ENCODE results near the gene HOXC11.

HOXC11 gene

DNA sequence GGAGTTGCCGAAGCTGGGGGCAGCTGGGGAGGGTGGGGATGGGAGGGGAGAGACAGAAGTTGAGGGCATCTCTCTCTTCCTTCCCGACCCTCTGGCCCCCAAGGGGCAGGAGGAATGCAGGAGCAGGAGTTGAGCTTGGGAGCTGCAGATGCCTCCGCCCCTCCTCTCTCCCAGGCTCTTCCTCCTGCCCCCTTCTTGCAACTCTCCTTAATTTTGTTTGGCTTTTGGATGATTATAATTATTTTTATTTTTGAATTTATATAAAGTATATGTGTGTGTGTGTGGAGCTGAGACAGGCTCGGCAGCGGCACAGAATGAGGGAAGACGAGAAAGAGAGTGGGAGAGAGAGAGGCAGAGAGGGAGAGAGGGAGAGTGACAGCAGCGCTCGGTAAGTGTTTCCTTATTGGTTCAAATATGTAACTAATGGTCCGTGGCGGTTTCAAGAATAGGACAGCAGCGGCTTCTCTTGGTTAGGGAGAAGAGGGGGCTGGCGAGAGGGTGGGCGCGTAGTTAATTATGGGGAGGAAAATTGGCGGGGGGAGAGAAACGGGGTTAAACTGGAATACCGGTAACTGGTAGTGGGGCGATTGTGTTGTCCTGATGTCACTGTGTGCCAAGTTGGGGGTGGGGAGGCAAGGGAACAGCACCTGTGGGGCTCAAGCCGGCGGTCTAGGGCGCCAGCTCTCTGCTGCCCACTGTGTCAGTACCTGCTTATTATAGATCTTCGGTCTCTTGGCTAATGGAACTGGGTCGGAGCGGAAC, 44.3 kb downstream of the HOXC11 start:
- ATAC-seq: peak; percentile 66
- TF ChIP-seq ARNTL (CRISPR knock-in tag; IDR thresholded peaks at IDR 0.05; ENCODE audit: borderline replicate concordance, low read depth) (no peak), ZC3H10 (CRISPR knock-in tag; IDR thresholded peaks at IDR 0.05) (no peak)

DNA sequence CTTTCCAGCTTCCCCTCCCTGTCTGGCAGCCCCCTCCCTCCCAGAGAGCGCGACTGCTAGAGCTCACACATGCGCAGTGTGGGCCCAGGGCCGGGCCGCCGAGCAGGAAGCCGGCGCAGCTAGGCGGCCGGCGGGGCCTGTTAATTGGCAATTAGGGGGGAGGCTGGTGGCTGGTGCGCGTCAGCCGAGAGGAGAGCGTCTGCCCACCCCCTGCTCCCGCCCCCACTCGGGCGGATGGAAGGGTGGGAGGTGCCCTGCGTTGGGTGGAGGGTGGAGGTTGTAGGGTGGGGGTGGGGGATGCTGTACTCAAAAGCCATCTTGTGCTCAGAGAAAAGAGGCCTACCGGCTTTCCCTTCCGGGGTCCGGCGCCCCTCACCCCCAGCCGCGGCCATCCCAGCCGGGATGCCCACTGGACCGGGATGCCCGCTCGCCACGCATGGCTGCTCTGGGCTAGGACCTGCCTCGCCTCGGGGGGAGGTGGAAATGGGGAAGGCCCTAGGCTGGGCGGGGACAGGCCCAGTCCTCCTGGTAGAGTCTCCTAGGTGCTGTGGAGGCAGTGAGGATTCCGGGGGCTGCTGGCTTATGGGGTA, 45.0 kb downstream of the HOXC11 start:
- TF ChIP-seq SNAI2 (CRISPR knock-in tag; IDR thresholded peaks at IDR 0.05) (no peak), ISL1 (CRISPR knock-in tag; IDR thresholded peaks at IDR 0.05) (no peak), OSR1 (CRISPR knock-in tag; IDR thresholded peaks at IDR 0.05) (no peak), ZNF8 (CRISPR knock-in tag; IDR thresholded peaks at IDR 0.05) (0 out of 2 replicates have a peak, but pooled peaks have one; percentile 18)
- TF ChIP-seq, protein P1, sequence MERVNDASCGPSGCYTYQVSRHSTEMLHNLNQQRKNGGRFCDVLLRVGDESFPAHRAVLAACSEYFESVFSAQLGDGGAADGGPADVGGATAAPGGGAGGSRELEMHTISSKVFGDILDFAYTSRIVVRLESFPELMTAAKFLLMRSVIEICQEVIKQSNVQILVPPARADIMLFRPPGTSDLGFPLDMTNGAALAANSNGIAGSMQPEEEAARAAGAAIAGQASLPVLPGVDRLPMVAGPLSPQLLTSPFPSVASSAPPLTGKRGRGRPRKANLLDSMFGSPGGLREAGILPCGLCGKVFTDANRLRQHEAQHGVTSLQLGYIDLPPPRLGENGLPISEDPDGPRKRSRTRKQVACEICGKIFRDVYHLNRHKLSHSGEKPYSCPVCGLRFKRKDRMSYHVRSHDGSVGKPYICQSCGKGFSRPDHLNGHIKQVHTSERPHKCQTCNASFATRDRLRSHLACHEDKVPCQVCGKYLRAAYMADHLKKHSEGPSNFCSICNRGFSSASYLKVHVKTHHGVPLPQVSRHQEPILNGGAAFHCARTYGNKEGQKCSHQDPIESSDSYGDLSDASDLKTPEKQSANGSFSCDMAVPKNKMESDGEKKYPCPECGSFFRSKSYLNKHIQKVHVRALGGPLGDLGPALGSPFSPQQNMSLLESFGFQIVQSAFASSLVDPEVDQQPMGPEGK (CRISPR knock-in tag; IDR thresholded peaks at IDR 0.05; ENCODE audit: borderline replicate concordance): peak; percentile 58; the same call in 1 of the 2 replicates
- TF ChIP-seq, protein P2, sequence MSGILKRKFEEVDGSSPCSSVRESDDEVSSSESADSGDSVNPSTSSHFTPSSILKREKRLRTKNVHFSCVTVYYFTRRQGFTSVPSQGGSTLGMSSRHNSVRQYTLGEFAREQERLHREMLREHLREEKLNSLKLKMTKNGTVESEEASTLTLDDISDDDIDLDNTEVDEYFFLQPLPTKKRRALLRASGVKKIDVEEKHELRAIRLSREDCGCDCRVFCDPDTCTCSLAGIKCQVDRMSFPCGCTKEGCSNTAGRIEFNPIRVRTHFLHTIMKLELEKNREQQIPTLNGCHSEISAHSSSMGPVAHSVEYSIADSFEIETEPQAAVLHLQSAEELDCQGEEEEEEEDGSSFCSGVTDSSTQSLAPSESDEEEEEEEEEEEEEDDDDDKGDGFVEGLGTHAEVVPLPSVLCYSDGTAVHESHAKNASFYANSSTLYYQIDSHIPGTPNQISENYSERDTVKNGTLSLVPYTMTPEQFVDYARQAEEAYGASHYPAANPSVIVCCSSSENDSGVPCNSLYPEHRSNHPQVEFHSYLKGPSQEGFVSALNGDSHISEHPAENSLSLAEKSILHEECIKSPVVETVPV (CRISPR knock-in tag; IDR thresholded peaks at IDR 0.05): 0 out of 2 replicates have a peak, but pooled peaks have one; percentile 9
- ATAC-seq: peak; percentile 85

DNA sequence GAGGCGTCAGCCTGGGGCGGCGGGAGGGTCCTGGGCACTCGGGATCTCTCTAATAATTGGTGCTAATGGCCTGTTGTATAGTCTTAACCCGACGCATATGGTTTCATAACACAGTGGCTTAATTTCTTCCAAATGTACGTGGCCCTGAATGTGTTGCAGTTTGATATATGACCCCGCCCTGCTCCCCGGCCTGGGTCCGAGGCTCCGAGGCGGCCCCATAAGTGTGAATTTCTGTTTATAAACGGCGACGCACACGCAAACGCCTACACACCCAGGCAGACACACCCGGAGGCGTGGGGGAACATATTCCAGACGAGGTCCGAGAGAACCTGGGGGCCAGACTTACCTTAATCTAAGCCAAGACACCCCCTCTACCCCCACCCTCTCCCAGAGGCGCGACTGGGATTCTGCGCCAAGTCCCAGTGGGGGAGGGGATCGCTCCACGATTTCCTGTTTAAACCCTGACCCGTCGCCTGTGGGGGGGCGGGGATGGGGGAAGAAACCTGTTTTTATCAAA, 45.6 kb downstream of the HOXC11 start:
- ATAC-seq: no peak

DNA sequence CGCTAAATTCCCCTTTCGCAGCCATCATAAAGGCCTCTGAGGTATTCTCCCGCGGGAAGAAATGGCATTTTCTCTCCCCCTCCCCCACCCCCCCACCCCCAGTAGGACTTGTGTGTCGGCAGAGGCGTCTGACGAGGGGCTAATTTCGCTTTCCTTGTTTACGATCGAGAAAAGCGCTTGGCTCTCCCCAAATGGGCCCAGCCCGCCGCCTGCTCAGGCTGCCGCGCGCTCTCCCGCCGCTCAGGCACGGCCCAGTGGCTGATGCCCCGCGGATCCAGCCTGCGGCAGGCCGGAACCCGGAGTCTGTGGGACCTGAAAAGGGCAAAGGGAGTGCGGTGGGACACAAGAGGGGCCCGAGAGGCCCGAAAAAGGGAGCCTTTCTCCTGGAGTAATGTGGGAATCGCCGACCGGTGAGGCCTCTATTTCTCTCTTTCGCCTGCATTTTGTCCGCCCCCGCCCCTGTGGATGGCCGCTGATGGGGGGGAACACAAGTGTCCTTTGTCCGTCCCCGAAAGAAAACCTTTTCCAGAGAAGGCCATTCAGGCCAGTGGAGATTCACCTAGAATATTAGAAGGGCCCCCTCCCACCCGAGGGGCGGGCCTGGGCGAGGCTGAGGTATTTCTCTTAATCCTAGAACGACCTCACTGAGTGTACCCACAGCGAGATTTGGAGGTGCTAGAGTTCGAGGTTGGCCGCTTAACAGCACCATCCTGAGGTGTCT, 46.3 kb downstream of the HOXC11 start:
- ATAC-seq: no peak
- TF ChIP-seq ZFP30 (CRISPR knock-in tag; IDR thresholded peaks at IDR 0.05): no peak
- TF ChIP-seq BACH2 (CRISPR knock-in tag; IDR thresholded peaks at IDR 0.05; ENCODE audit: borderline replicate concordance): no peak

More for the DNA sequence above, 45.6 kb downstream of the HOXC11 start:
- TF ChIP-seq TCF4 (CRISPR knock-in tag; IDR thresholded peaks at IDR 0.05; ENCODE audit: borderline replicate concordance) (no peak), TOX (CRISPR knock-in tag; IDR thresholded peaks at IDR 0.05; ENCODE audit: borderline replicate concordance) (no peak), RARB (CRISPR knock-in tag; IDR thresholded peaks at IDR 0.05) (no peak), ZC3H10 (CRISPR knock-in tag; IDR thresholded peaks at IDR 0.05) (no peak), PPARA (CRISPR knock-in tag; IDR thresholded peaks at IDR 0.05; ENCODE audit: borderline replicate concordance) (no peak)
- TF ChIP-seq, protein P3, sequence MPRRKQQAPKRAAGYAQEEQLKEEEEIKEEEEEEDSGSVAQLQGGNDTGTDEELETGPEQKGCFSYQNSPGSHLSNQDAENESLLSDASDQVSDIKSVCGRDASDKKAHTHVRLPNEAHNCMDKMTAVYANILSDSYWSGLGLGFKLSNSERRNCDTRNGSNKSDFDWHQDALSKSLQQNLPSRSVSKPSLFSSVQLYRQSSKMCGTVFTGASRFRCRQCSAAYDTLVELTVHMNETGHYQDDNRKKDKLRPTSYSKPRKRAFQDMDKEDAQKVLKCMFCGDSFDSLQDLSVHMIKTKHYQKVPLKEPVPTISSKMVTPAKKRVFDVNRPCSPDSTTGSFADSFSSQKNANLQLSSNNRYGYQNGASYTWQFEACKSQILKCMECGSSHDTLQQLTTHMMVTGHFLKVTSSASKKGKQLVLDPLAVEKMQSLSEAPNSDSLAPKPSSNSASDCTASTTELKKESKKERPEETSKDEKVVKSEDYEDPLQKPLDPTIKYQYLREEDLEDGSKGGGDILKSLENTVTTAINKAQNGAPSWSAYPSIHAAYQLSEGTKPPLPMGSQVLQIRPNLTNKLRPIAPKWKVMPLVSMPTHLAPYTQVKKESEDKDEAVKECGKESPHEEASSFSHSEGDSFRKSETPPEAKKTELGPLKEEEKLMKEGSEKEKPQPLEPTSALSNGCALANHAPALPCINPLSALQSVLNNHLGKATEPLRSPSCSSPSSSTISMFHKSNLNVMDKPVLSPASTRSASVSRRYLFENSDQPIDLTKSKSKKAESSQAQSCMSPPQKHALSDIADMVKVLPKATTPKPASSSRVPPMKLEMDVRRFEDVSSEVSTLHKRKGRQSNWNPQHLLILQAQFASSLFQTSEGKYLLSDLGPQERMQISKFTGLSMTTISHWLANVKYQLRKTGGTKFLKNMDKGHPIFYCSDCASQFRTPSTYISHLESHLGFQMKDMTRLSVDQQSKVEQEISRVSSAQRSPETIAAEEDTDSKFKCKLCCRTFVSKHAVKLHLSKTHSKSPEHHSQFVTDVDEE (CRISPR knock-in tag; IDR thresholded peaks at IDR 0.05): no peak
- TF ChIP-seq, protein P2 (CRISPR knock-in tag; IDR thresholded peaks at IDR 0.05): 0 out of 2 replicates have a peak, but pooled peaks have one; percentile 3
